ENCODE measurements around the gene ROR2. TPM values are rescaled to one million over a fixed set of nuclear protein-coding genes. Genes with fewer than 3 reads are reported as not detected.

ROR2 gene
- total and polyA plus RNA-seq, 4 donors, result 0.13 to 0.84 (median 0.52) TPM

- no peak overlapping the region for H3K4me3 ChIP-seq (ENCODE audit: low read depth in 1 of 3, low read length in 3 of 3)
- H3K9me3 ChIP-seq (ENCODE audit: control insufficient read depth in 4 of 4, low read length in 3 of 4), result no peaks in the 10 kb centered on the region
- TF ChIP-seq YY1 (IDR thresholded peaks at IDR 0.05) (no peak), EGR1 (IDR thresholded peaks at IDR 0.05; ENCODE audit: low read depth in 2 of 2) (no peak), HNF4A (conservative IDR thresholded peaks at IDR 0.05) (no peak), GABPA (IDR thresholded peaks at IDR 0.05 in 1 of 2, conservative IDR thresholded peaks at IDR 0.05 in 1 of 2) (no peak), NR2F2 (IDR thresholded peaks at IDR 0.05) (no peak), SP1 (IDR thresholded peaks at IDR 0.05) (no peak), MAX (IDR thresholded peaks at IDR 0.05) (no peak), CTCF (IDR thresholded peaks at IDR 0.05; ENCODE audit: low read depth, low read length, missing input control) (no peak), HNF4G (IDR thresholded peaks at IDR 0.05) (no peak), JUND (IDR thresholded peaks at IDR 0.05) (no peak), RXRA (IDR thresholded peaks at IDR 0.05) (no peak), FOXA1 (IDR thresholded peaks at IDR 0.05) (no peak), FOXA2 (IDR thresholded peaks at IDR 0.05) (no peak), TAF1 (conservative IDR thresholded peaks at IDR 0.05) (no peak)
- TF ChIP-seq, protein P1, sequence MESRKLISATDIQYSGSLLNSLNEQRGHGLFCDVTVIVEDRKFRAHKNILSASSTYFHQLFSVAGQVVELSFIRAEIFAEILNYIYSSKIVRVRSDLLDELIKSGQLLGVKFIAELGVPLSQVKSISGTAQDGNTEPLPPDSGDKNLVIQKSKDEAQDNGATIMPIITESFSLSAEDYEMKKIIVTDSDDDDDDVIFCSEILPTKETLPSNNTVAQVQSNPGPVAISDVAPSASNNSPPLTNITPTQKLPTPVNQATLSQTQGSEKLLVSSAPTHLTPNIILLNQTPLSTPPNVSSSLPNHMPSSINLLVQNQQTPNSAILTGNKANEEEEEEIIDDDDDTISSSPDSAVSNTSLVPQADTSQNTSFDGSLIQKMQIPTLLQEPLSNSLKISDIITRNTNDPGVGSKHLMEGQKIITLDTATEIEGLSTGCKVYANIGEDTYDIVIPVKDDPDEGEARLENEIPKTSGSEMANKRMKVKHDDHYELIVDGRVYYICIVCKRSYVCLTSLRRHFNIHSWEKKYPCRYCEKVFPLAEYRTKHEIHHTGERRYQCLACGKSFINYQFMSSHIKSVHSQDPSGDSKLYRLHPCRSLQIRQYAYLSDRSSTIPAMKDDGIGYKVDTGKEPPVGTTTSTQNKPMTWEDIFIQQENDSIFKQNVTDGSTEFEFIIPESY (IDR thresholded peaks at IDR 0.05), result no peak
- TF ChIP-seq, protein P2, sequence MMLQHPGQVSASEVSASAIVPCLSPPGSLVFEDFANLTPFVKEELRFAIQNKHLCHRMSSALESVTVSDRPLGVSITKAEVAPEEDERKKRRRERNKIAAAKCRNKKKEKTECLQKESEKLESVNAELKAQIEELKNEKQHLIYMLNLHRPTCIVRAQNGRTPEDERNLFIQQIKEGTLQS (IDR thresholded peaks at IDR 0.05), result no peak
- H3K27ac ChIP-seq (ENCODE audit: low read depth in 1 of 2, low read length in 2 of 2), result no peak overlapping the region
- no peak overlapping the region for H3K9ac ChIP-seq (ENCODE audit: low read depth in 1 of 2, low read length in 2 of 2)
- WGBS, result 84% methylated on average over 5 of the region's 5 CpGs
- no peak for DNase-seq (ENCODE audit: low spot score)
- peaks cover 0 to 14% (median 2%) of the 10 kb centered on the region in 4 donors for H3K27me3 ChIP-seq (ENCODE audit: control insufficient read depth in 4 of 4, insufficient read depth in 4 of 4, low read length in 3 of 4)
- no peaks in the 10 kb centered on the region for H3K36me3 ChIP-seq (ENCODE audit: control insufficient read depth in 4 of 4, insufficient read depth in 3 of 4, low read depth in 1 of 4, low read length in 3 of 4)
- no peaks in the 10 kb centered on the region for H3K4me1 ChIP-seq (ENCODE audit: control insufficient read depth in 4 of 4, insufficient read depth in 4 of 4, low read length in 3 of 4)
These were observed 30.4 kb downstream of the ROR2 start for GRCh38 chr9:91919621-91920020.

- no peaks in the 10 kb centered on the region for H3K36me3 ChIP-seq (ENCODE audit: control insufficient read depth in 4 of 4, insufficient read depth in 3 of 4, low read depth in 1 of 4, low read length in 3 of 4)
- peak; percentile 9 for DNase-seq (ENCODE audit: low spot score)
- no peaks in the 10 kb centered on the region for H3K4me1 ChIP-seq (ENCODE audit: control insufficient read depth in 4 of 4, insufficient read depth in 4 of 4, low read length in 3 of 4)
- H3K9me3 ChIP-seq (ENCODE audit: control insufficient read depth in 4 of 4, low read length in 3 of 4), result no peaks in the 10 kb centered on the region
- H3K27me3 ChIP-seq (ENCODE audit: control insufficient read depth in 4 of 4, insufficient read depth in 4 of 4, low read length in 3 of 4), result peaks cover 0 to 7% (median 2%) of the 10 kb centered on the region in 4 donors
- WGBS, result 81% methylated on average over 7 of the region's 7 CpGs
- no peak overlapping the region for H3K27ac ChIP-seq (ENCODE audit: low read depth in 1 of 2, low read length in 2 of 2)
- no peak overlapping the region for H3K4me3 ChIP-seq (ENCODE audit: low read depth in 1 of 3, low read length in 3 of 3)
- H3K9ac ChIP-seq (ENCODE audit: low read depth in 1 of 2, low read length in 2 of 2), result no peak overlapping the region
- no peak for TF ChIP-seq NR2F2 (IDR thresholded peaks at IDR 0.05)
- TF ChIP-seq, protein P3, sequence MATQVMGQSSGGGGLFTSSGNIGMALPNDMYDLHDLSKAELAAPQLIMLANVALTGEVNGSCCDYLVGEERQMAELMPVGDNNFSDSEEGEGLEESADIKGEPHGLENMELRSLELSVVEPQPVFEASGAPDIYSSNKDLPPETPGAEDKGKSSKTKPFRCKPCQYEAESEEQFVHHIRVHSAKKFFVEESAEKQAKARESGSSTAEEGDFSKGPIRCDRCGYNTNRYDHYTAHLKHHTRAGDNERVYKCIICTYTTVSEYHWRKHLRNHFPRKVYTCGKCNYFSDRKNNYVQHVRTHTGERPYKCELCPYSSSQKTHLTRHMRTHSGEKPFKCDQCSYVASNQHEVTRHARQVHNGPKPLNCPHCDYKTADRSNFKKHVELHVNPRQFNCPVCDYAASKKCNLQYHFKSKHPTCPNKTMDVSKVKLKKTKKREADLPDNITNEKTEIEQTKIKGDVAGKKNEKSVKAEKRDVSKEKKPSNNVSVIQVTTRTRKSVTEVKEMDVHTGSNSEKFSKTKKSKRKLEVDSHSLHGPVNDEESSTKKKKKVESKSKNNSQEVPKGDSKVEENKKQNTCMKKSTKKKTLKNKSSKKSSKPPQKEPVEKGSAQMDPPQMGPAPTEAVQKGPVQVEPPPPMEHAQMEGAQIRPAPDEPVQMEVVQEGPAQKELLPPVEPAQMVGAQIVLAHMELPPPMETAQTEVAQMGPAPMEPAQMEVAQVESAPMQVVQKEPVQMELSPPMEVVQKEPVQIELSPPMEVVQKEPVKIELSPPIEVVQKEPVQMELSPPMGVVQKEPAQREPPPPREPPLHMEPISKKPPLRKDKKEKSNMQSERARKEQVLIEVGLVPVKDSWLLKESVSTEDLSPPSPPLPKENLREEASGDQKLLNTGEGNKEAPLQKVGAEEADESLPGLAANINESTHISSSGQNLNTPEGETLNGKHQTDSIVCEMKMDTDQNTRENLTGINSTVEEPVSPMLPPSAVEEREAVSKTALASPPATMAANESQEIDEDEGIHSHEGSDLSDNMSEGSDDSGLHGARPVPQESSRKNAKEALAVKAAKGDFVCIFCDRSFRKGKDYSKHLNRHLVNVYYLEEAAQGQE (IDR thresholded peaks at IDR 0.05), result no peak
- no peak for TF ChIP-seq TAF1 (conservative IDR thresholded peaks at IDR 0.05)
- TF ChIP-seq YY1 (IDR thresholded peaks at IDR 0.05), result no peak
- no peak for TF ChIP-seq MAX (IDR thresholded peaks at IDR 0.05)
- TF ChIP-seq EGR1 (IDR thresholded peaks at IDR 0.05; ENCODE audit: low read depth in 2 of 2), result no peak
- no peak for TF ChIP-seq SP1 (IDR thresholded peaks at IDR 0.05)
- no peak for TF ChIP-seq HNF4A (conservative IDR thresholded peaks at IDR 0.05)
- TF ChIP-seq FOXA1 (IDR thresholded peaks at IDR 0.05), result no peak
- TF ChIP-seq, protein P1 (IDR thresholded peaks at IDR 0.05), result no peak
- TF ChIP-seq JUND (IDR thresholded peaks at IDR 0.05), result no peak
- no peak for TF ChIP-seq RXRA (IDR thresholded peaks at IDR 0.05)
- TF ChIP-seq, protein P2 (IDR thresholded peaks at IDR 0.05), result no peak
- TF ChIP-seq CTCF (IDR thresholded peaks at IDR 0.05; ENCODE audit: low read depth, low read length, missing input control), result no peak
- no peak for TF ChIP-seq HNF4G (IDR thresholded peaks at IDR 0.05)
- no peak for TF ChIP-seq RAD21 (IDR thresholded peaks at IDR 0.05)
- TF ChIP-seq FOXA2 (IDR thresholded peaks at IDR 0.05), result no peak
These were observed 32.6 kb downstream of the ROR2 start for GRCh38 chr9:91917436-91917835.

Data from liver (tissue), 9 donors.